ENCODE measurements around the gene GABARAP.

Gene GABARAP

DNA sequence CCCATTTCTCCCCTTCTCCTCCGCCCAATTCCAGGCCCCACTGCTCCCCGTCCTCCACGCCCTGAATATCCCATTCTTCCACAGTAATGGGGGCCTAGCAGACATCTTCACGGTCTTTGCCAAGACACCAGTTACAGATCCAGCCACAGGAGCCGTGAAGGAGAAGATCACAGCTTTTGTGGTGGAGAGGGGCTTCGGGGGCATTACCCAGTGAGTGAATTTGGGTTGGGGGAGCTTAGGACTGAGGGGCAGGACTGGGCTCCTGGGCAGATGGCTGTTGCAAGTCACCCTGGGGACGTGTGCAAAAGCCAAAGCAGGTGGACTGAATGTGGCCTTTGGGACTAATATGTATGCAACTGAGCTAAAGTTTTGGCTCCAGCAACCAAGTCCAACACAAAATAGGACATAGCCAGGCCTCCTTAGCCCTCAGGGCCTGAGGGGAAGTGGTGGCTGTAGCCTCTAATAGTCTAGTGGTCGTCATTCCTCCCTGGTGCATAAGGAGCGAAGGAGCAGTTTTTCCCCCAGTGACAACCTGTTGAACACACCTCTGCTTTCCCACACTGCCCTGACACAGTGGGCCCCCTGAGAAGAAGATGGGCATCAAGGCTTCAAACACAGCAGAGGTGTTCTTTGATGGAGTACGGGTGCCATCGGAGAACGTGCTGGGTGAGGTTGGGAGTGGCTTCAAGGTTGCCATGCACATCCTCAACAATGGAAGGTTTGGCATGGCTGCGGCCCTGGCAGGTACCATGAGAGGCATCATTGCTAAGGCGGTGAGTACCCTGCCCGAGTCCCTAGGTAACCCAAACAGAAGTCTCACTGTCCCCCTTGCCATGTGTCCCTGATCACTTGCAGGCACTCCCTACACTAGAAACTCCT is 19.9 kb downstream of the GABARAP start:
- no peak for DNase-seq (ENCODE audit: low read depth in 2 of 2)

DNA sequence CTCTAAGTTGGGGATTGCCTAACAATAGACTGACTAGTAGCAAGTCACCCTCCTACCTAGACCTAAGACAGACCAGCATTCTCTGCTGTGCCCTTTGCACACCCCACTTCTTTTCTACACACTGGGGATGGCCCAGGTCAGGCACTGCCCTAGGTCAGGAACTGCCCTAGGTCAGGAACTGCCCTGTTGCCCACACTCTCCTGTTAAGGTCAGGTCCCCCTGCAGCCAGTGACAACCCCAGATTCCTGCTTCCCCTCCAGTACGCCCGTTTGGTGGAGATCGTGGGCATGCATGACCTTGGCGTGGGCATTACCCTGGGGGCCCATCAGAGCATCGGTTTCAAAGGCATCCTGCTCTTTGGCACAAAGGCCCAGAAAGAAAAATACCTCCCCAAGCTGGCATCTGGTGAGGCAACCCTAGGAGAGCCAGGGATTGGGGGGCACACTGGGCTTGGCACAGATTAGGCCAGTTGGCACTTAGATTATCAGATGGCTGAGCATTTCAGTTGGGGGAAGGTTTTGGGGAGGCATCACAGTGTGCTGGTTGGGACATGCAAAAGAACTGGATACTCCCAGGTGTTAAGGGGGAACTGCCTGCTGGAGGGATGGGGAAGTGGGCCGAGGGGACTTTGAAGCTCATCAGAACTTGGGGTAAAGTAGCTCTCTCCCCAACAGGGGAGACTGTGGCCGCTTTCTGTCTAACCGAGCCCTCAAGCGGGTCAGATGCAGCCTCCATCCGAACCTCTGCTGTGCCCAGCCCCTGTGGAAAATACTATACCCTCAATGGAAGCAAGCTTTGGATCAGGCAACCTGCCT is 20.8 kb downstream of the GABARAP start:
- DNase-seq (ENCODE audit: low read depth in 2 of 2), result no peak

DNA sequence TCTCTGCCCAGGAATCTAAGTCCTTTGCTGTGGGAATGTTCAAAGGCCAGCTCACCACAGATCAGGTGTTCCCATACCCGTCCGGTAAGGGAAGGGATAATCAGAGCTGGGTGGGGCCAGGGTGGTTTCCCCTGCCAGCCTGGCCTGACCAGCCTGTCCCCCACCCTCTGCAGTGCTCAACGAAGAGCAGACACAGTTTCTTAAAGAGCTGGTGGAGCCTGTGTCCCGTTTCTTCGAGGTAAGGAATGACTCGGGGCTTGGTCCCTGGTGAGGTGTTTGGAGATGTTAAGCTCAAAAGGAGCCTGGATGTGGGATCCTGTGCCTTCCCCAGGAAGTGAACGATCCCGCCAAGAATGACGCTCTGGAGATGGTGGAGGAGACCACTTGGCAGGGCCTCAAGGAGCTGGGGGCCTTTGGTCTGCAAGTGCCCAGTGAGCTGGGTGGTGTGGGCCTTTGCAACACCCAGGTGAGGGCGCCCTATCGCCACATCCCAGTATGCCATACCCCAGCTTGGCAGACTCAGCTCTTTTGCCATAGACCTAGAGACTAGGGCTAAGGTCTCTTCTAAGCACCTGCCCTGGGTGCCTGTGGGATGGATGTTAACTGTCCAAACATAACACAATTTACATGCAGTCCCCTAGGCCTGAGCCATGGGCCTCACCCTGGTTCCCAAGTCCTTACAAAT is 21.5 kb downstream of the GABARAP start:
- DNase-seq (ENCODE audit: low read depth in 2 of 2), result no peak

DNA sequence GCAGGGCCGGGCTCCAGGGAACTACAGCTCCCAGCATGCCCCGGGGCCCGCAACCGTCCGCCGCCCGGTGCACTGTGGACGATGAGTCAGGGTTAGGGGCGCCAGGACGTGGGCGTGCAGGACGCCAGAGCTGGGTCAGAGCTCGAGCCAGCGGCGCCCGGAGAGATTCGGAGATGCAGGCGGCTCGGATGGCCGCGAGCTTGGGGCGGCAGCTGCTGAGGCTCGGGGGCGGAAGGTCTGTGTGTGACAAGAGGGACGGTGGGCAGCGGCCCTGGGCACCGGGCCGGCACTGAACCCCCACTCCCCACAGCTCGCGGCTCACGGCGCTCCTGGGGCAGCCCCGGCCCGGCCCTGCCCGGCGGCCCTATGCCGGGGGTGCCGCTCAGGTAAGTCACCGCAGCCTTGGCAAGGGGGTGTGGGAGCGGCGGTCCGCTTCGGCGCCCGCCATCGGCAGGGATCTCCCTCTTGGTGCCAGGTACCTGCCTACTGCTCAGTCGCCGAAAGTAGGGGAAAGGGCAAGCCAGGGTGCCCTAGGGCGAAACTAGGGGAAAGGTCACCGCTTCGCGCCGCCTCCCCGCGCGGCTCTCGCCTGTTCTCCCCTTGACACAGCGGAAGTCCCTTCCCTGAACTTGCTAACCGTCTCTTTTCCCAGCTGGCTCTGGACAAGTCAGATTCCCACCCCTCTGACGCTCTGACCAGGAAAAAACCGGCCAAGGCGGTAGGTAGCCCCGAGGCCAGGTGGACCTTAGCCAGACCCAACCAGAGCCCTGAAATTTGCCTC is 22.2 kb downstream of the GABARAP start, which contains the start of the genes ACADVL and DLG4:
Gene ACADVL, plus strand, starts transcription at position 127 of the 781 bp plus-strand sequence. Its CDS starts 47 bp downstream, at position 174.
Gene DLG4, minus strand, starts transcription at position 25 of the 781 bp plus-strand sequence.
- DNase-seq (ENCODE audit: low read depth in 2 of 2), result peak; percentile 61 to 63

DNA sequence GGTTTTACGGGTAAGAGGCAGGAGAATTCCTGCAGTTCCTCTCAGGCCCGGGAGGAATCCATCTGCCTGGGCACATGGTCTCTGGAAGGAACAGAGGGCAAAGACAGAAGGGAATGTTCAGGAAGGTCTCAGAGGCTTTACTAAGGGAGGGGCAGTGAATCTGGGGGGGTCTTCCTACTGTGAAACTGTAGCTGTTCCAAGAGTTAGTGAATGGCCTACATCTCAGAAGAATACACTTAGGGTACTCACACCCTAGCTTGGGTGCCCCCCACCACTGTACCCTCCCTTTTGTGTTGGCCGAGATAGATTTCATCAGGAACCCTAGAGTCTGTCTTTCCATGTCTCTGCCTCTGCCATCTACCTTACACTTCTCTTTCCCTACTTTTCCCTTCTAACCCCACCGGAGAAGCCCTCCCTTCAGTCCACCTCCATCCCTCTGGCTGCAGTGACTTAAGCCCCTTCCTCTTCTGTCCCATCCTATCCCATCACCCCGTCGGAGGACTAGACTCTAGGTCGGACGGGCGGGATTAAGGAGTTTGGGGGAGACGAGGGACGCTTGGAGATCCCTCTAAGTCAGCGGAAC is 22.9 kb downstream of the GABARAP start:
- DNase-seq (ENCODE audit: low read depth in 2 of 2), result no peak

DNA sequence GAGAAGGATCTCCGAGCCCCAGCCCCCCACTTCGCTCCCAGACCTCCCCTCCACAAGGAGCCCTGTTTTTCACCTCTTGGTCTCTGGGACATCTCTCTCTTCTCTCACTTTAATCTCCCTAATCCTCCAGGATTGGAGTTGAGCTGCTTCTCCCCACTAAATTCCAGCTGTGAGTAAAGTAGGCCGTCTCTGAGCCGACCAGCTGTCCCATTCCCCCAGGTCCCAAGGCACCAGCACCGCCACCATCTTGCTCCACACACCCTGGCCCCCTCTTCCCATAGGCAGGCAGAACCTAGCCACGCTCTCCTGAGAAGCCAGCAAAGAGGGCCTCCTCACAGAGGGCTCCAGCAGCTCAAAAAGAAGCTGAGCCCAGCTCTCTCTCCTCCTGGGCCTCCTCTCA is 23.5 kb downstream of the GABARAP start:
- no peak for DNase-seq (ENCODE audit: low read depth in 2 of 2)

DNA sequence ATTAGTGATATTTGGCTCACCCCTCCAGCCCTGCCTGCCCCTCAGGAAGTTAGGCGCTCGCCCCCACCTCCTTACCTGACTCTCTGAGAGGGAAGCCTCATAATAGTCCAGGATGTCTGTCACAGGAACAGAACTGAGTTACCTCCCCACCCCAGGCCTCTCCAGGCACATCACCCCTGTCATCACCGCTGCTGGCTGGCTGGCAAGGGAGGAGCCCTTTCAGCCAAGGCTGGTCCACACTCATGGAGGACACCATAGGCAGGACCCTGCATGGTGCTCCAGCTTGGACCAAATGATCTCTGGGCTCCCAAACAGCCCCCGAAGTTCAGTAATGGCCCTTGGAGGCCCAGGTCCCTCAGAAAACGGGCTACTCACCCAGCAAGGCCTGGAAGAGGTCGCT is 24.1 kb downstream of the GABARAP start:
- no peak for DNase-seq (ENCODE audit: low read depth in 2 of 2)

DNA sequence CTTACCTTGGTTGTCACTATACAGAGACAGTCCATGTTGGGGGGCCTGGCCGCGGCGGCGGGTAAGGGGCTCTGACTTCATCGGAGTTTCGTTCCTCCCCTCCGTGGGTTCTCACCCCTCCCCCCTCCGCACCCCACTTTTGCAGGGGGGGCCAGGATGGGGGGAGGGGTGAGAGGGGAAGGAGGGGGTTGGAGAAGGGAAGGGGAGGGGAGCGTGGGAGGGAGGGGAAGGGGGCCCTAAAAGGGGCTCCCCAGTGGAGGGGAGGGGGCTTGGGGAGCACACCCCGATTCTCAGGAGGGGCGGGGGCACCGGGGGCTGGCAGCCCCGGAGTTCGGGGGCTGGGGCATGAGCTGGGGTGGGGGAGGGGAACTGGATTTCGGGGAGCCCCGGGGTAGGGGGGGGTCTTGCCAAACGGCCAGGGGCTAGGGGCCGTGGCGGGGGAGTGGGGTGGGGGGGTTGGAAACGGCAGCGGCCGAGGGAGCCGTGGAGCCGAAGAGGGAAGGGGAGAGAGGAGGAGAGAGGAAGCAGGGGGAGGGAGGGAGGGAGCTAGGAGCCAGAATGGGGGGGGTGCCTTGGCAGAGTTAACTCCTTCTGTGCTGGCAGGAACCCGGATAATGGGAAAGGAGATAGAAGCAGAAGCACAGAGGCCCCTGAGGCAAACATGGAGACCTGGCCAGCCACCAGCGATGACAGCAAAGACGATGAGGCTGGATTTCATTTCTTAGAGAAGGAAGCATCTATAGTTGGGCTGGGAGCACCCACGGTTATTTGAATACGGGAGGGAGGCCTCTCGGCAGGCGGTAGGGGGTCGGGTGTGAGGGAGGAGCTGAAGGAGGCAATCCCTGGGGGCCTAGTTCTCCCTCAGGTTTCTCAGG is 24.9 kb downstream of the GABARAP start:
- DNase-seq (ENCODE audit: low read depth in 2 of 2), result no peak

DNA sequence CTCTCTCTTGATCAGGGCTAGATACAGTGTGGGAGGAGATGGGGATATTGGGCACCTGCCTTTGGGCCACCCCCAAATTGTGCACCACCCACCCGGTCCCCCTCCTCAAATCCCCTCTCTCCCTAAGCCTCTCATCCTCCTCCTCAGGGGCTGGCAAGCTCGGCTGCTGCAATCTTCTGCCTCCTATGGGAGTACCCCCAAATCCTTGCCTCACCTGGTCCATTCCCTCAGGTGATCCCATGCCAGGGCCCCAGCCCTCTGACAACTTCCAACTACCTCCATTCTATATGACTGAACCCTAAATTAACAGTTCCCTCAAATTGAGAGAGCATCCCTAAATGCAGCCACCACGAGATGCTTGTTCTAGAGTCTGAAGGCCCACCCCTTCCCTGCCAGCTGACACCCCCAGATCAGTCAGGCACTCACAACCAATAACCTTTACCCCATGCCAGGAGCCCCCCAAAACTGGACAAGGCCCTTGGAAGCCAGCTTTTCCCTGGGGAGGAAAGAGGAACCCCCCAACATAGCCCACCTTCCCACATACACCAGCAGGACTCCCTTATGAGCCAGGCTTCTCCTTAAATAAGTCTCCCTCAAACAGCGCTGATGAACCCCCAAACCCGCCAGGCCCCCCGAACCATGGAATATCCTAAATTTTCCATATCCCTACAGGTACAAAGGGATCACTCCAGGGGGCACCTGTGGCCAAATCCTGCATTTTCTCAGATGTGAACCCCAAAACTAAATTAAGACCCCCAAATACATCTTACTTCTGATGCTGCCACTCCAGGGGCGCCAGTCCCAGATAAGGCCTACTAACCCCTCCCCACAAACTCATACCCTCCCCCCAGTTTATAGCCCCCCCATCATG is 25.8 kb downstream of the GABARAP start:
- DNase-seq (ENCODE audit: low read depth in 2 of 2), result no peak

DNA sequence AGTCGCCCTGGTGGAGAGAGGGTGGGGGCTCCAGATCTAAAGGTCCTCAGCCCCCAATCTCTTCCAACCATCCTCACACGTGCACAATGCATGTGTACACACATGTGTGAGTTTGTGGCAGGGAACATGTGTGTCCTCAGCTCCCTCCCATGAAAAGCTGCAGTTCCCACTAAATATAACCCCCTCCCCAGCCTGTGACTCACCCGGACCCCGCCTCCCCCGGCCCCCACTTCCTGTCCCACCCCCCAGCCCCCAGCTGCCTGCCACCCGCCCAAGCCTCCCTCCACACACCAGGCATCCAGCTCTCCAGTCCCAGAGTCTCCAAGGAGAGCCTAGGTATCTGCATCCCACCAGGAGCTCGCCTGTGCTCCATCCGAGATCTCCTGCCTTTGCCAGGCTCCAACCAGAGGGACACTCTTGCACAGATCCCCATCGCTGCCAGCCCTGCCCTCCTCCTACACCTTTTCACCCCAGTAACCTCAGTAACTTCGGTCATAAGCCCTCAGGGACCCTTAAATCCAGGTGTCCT is 26.5 kb downstream of the GABARAP start:
- no peak for DNase-seq (ENCODE audit: low read depth in 2 of 2)

DNA sequence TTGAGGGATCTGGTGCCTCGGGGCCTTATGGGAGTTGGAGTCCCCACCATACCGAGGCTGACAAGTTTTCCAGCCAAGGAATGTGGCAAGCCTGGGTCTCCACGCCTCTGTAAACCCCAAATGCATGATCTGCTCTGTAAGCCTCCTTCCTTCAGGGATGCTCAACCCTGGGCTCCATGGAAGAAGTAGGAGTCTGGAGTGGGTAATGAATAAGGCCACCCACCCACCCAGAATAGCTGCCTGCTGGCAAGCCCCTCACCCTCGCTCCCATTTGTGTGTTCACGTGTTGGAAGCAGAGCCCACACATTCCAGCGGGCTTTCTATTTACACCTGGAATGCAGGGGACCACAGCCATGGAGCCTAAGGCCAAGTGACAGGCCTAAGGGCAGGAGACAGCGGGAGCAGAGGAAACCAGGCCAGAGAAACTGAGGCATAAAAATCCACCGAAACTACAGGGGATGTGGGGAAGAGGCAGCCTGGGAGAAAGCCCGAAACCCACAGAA is 27.1 kb downstream of the GABARAP start:
- no peak for DNase-seq (ENCODE audit: low read depth in 2 of 2)

DNA sequence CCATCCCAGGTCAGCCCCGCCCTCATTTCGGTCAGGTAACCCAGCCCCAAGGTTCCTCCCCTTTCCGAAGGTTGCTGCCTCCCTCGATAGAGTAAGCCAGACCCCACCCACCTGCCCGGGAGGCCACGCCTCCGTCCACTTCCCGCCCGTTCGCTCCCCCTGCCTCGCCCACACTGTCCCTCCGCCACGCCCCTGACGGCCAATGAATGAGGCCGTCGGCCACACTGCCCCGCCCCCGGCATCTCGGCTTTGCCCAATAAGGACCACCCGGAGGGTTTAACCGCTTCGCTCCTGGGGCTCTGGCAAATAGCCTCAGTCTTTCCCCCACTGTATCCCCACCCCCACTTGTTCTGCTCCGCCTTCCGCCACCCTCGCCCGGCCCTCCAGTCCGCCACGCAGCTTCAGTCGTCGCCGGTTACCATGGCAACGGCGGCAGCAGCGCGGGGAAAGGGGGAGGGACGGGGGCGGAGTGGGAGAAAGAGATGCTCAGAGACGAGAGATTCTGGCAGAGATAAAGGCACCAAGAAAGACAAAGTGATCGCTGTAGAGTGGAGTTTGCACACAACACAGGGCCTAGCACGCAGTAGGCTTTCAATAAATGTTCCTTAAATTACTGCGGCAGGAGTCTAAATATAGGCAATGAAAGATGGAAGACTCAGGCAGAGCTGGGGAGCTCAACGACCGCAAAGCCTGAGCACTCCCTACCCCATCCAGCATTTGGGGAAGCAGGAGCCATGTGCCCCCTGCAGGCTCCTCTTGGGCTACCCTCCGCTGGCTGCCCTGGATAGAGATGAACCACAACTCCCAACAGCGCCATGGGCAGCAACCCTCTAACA is 27.7 kb downstream of the GABARAP start:
- DNase-seq (ENCODE audit: low read depth in 2 of 2), result peak; percentile 94 to 95

DNA sequence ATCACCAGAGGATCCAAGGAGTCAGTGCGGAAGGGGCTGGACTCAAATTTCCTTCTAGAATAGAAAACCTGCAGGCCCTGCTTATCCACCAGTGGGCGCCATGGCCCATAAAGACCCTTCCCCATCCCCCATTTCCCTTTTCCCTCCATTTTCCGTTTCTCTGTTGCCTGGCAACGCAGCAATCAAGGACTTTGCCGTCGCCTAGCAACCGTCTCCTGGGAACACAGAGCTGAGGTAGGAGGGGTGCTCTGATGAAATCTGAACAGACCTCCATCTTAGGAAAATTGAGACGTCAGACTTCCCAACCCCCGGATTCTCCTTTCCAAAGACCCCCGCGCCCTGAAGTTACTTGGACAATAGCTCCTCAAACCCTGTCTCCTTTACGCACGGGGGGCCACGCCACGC is 28.4 kb downstream of the GABARAP start:
- DNase-seq (ENCODE audit: low read depth in 2 of 2), result no peak

DNA sequence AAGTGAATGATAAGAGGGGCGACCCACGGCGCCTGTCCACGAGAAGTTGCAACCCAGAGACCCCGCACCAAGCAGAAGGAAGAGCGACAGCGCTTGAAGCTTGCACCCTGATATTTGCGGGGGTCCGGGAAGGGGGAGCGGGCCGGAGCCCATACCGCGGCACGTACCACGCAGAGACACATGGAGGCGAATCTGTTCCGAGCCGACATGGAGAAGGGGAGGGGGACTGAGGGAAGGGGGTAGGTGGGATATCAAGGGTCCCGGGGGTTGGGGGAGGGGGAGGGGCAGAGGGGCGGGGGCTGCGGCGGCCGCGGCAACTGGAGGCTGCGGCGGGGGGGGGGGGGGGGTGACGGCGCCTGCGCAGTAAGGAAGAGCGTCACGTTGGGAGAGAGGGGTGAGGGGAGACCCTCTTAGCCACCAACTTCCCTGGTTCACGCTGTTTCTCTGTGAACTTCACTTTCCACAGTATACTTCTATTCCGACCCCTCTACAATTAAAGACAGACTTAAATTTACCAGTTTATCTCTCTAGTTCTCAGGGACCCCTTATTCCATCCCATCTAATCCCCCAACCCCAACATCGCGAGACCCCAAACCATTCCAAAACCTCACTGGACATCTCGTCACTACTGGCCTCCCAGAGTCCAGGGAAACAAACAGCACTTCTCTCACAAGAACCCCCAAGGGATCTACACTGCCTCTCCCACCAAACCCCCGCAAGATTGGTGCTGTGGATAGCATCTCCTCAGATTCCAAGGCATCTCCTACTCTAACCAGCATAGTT is 30.6 kb downstream of the GABARAP start:
- DNase-seq (ENCODE audit: low read depth in 2 of 2), result no peak

DNA sequence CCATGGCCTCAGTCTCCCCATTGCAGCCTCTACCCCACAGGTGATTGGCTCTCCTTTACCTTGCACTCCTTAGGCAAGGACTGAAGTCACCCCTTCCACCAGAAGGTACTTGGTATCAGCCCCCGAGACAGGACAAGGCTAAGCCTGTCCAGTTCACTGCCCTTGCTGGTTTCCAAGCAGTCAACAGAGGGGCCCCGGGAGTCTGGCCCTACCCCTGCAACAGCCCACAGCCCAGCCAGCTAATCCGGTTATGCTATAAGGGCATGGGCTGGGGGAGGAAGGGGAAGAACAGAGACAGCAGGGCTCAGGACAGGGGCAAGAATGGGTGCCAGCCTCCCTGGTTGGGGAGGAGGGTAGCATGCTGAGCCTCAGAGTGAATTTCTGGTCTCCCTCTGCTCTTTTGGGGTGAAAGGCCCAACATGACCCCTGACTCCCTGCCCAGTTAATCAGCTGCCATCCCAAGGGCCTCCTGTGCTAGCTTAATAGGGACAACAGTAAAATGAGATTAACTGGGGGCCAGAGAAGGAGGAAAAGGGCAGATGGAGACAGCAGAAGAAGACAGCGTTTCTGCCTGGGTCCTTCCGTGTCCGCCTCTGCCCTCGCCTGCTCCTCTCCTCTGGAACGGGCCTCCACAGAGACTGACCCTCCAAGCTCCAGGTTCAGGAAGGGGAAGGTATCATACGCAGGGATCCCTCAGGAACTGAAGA is 33.3 kb downstream of the GABARAP start:
- no peak for DNase-seq (ENCODE audit: low read depth in 2 of 2)

DNA sequence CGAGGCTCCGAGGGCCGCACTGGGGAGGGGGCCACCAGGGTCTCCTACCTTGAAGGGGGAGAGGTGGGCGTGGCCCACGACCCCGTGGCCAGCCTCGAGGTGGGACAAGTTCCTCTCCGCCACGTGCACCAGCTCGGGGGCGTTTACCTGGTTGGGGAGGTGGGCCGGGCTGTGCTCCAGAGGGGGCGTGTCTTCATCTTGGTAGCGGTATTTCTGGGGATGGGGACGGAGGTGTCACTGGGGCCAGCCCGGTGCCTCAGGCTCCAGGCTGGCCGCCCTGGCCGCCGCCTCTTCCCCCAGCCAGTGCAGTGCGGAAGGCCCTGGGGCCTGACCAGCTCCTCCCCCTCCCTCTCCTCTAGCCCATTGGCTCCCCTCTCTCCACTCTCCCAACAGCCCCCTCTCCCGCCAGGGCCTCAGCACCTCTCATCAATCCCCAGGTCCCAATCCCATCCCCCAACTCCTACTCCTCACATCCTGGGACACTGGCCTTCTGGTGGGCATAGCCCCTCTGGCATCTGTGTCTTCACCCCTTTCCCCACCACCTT is 34.1 kb downstream of the GABARAP start:
- DNase-seq (ENCODE audit: low read depth in 2 of 2), result no peak

Measured in fibroblast of skin of left quadriceps (primary cell).